ENCODE results near the gene MAP4K4. TPM values are rescaled to one million over a fixed set of nuclear protein-coding genes. Genes with fewer than 3 reads are reported as not detected.

Gene MAP4K4
- total and polyA plus RNA-seq, 2 of the 13 experiments (the other 11 are each of a cell fraction or from before 2014, with no cell fraction given) = 105 to 264 TPM

DNA sequence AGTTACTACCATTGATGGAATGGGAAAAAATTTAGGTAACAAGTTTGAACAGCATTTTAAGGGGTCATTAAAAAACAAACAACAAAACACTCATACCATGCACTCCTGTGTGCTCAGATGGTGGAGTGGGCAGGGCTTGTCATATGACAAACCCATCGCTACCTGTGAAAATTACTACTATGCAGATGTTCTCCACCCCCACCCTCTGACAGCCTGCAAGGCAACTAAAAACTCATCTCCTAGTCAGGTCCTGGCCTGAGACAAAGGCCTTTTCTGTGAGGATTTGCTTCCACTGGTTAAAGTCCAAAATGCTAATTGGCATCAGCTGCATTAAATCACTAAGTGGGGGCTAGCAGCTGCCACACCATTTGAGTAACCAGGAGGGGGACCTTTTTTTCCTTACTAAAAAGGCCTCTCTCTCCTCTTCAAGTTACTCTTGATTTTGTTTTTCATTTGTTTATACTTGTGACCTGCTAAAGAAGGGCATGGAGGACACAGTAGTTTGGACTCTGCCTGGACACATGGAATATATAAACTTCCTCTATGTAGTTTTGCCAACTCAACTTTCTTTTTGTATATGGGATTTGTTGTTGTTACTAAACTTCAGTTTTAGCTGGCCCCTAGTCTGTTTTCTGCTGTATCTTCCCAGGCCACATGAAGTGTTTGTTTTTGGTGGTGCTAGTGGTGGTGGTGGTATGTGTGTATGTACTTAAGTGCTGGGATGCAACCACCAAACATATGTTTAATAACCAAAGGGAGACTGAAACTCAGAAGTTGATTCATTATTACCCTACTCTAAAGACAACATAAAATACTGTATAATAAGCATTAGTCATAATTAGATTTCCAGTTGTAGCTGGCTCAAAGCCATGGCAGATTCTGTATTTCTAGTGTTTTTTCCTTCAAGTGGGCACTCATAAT is 121.3 kb downstream of the MAP4K4 start (continued):
- TF ChIP-seq SRF (IDR thresholded peaks at IDR 0.05; ENCODE audit: low read depth, low read length) (no peak), FOXA1 (IDR thresholded peaks at IDR 0.05) (no peak), FOXA1 (CRISPR knock-in tag; IDR thresholded peaks at IDR 0.05) (no peak), ASH2L (IDR thresholded peaks at IDR 0.05; ENCODE audit: insufficient read length, low read depth, low read length) (peak; percentile 71), MIXL1 (CRISPR knock-in tag; IDR thresholded peaks at IDR 0.05) (peak; percentile 65; the same call in 1 of the 2 replicates), PPARG (CRISPR knock-in tag; conservative IDR thresholded peaks at IDR 0.05) (no peak), ZEB1 (IDR thresholded peaks at IDR 0.05; ENCODE audit: insufficient replicate concordance, low read depth) (peak; percentile 25), NCOR1 (IDR thresholded peaks at IDR 0.05; ENCODE audit: borderline replicate concordance, low read length) (peak; percentile 72; the same call in 1 of the 2 replicates), NR2F6 (IDR thresholded peaks at IDR 0.05) (0 out of 2 replicates have a peak, but pooled peaks have one; percentile 10), NR2F6 (CRISPR knock-in tag; IDR thresholded peaks at IDR 0.05) (0 out of 2 replicates have a peak, but pooled peaks have one; percentile 17), STAG1 (CRISPR knock-in tag; IDR thresholded peaks at IDR 0.05) (0 out of 2 replicates have a peak, but pooled peaks have one; percentile 18), BHLHE40 (IDR thresholded peaks at IDR 0.05; ENCODE audit: low read length) (no peak), PCBP2 (optimal IDR thresholded peaks at IDR 0.05; ENCODE audit: low read depth, low read length, poor library complexity, severe bottlenecking) (no peak), ZNF501 (CRISPR knock-in tag; IDR thresholded peaks at IDR 0.05) (no peak)
- TF ChIP-seq, protein P1, sequence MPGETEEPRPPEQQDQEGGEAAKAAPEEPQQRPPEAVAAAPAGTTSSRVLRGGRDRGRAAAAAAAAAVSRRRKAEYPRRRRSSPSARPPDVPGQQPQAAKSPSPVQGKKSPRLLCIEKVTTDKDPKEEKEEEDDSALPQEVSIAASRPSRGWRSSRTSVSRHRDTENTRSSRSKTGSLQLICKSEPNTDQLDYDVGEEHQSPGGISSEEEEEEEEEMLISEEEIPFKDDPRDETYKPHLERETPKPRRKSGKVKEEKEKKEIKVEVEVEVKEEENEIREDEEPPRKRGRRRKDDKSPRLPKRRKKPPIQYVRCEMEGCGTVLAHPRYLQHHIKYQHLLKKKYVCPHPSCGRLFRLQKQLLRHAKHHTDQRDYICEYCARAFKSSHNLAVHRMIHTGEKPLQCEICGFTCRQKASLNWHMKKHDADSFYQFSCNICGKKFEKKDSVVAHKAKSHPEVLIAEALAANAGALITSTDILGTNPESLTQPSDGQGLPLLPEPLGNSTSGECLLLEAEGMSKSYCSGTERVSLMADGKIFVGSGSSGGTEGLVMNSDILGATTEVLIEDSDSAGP (CRISPR knock-in tag; IDR thresholded peaks at IDR 0.05; ENCODE audit: borderline replicate concordance) = no peak
- TF ChIP-seq, protein P2, sequence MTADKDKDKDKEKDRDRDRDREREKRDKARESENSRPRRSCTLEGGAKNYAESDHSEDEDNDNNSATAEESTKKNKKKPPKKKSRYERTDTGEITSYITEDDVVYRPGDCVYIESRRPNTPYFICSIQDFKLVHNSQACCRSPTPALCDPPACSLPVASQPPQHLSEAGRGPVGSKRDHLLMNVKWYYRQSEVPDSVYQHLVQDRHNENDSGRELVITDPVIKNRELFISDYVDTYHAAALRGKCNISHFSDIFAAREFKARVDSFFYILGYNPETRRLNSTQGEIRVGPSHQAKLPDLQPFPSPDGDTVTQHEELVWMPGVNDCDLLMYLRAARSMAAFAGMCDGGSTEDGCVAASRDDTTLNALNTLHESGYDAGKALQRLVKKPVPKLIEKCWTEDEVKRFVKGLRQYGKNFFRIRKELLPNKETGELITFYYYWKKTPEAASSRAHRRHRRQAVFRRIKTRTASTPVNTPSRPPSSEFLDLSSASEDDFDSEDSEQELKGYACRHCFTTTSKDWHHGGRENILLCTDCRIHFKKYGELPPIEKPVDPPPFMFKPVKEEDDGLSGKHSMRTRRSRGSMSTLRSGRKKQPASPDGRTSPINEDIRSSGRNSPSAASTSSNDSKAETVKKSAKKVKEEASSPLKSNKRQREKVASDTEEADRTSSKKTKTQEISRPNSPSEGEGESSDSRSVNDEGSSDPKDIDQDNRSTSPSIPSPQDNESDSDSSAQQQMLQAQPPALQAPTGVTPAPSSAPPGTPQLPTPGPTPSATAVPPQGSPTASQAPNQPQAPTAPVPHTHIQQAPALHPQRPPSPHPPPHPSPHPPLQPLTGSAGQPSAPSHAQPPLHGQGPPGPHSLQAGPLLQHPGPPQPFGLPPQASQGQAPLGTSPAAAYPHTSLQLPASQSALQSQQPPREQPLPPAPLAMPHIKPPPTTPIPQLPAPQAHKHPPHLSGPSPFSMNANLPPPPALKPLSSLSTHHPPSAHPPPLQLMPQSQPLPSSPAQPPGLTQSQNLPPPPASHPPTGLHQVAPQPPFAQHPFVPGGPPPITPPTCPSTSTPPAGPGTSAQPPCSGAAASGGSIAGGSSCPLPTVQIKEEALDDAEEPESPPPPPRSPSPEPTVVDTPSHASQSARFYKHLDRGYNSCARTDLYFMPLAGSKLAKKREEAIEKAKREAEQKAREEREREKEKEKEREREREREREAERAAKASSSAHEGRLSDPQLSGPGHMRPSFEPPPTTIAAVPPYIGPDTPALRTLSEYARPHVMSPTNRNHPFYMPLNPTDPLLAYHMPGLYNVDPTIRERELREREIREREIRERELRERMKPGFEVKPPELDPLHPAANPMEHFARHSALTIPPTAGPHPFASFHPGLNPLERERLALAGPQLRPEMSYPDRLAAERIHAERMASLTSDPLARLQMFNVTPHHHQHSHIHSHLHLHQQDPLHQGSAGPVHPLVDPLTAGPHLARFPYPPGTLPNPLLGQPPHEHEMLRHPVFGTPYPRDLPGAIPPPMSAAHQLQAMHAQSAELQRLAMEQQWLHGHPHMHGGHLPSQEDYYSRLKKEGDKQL (CRISPR knock-in tag; IDR thresholded peaks at IDR 0.05; ENCODE audit: low read depth) = no peak
- TF ChIP-seq, protein P3, sequence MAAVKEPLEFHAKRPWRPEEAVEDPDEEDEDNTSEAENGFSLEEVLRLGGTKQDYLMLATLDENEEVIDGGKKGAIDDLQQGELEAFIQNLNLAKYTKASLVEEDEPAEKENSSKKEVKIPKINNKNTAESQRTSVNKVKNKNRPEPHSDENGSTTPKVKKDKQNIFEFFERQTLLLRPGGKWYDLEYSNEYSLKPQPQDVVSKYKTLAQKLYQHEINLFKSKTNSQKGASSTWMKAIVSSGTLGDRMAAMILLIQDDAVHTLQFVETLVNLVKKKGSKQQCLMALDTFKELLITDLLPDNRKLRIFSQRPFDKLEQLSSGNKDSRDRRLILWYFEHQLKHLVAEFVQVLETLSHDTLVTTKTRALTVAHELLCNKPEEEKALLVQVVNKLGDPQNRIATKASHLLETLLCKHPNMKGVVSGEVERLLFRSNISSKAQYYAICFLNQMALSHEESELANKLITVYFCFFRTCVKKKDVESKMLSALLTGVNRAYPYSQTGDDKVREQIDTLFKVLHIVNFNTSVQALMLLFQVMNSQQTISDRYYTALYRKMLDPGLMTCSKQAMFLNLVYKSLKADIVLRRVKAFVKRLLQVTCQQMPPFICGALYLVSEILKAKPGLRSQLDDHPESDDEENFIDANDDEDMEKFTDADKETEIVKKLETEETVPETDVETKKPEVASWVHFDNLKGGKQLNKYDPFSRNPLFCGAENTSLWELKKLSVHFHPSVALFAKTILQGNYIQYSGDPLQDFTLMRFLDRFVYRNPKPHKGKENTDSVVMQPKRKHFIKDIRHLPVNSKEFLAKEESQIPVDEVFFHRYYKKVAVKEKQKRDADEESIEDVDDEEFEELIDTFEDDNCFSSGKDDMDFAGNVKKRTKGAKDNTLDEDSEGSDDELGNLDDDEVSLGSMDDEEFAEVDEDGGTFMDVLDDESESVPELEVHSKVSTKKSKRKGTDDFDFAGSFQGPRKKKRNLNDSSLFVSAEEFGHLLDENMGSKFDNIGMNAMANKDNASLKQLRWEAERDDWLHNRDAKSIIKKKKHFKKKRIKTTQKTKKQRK (IDR thresholded peaks at IDR 0.05; ENCODE audit: low read length) = no peak
